Breast epithelium (tissue), 3 donors: ENCODE results near the gene NME7.

ENCODE experiments used
- POLR2A ChIP-seq: fragments of 450-650 bp; IDR thresholded peaks from one replicate; pipeline ENCODE4 v1.6.1; 2016; ENCODE audit warnings: antibody characterized with exemption, mild to moderate bottlenecking, moderate library complexity
- POLR2AphosphoS5 ChIP-seq, 3 donors: sonication (generic); formaldehyde crosslinking; IDR thresholded peaks; one replicate each; pipeline ENCODE4 v1.6.1; 2017; ENCODE audit warnings: antibody characterized with exemption in 3 of 3
- TF ChIP-seq, protein P1 (sequence below), 3 donors: fragments of 450-650 bp; IDR thresholded peaks; one replicate each; pipeline ENCODE4 v1.5.1; 2016 to 2017; ENCODE audit warnings: antibody characterized with exemption in 3 of 3, mild to moderate bottlenecking in 3 of 3, moderate library complexity in 3 of 3

DNA sequence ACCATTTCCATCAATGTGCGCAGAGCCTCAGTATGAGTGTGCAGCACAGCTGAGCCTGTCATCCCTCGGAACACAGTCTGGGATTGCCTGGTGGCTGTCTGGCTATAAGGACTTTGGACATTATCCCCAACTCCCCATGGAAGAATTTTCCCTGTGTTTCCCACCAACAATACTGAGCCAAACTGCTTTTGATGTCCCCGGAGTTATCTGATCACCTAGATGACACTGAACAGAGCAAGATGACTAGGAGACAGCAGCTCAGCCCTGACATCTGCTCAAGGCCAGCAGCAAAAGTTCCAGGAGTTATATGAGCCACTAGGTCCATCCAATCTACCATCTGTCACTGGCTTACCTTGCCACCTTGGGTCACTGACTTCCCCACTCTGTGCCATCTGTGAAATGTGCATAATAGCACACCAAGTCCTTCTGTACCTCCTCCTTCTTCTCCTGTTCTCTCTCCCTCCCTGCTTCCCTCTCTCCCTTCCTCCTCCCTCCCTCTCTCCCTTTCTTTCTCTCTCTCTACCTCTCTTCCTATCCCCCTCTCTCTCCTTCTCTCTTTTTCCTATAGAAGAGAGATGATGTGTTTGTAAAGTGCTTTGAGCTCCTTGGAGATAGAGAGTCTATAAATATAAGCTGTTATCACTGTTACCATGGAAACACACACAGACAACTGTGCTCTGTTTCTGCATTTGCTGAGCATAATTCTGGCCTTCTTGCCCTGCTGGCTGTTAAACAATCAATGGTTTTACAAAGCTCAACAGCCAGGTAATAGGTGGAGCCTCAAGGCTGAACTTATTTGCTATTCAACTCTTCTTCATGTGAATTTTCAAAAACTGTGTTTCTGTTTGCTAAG is 280.8 kb downstream of the NME7 start:
- TF ChIP-seq POLR2A, result no peak
- TF ChIP-seq, protein P1, sequence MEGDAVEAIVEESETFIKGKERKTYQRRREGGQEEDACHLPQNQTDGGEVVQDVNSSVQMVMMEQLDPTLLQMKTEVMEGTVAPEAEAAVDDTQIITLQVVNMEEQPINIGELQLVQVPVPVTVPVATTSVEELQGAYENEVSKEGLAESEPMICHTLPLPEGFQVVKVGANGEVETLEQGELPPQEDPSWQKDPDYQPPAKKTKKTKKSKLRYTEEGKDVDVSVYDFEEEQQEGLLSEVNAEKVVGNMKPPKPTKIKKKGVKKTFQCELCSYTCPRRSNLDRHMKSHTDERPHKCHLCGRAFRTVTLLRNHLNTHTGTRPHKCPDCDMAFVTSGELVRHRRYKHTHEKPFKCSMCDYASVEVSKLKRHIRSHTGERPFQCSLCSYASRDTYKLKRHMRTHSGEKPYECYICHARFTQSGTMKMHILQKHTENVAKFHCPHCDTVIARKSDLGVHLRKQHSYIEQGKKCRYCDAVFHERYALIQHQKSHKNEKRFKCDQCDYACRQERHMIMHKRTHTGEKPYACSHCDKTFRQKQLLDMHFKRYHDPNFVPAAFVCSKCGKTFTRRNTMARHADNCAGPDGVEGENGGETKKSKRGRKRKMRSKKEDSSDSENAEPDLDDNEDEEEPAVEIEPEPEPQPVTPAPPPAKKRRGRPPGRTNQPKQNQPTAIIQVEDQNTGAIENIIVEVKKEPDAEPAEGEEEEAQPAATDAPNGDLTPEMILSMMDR (IDR thresholded peaks at IDR 0.05), result no peak
- no peak for TF ChIP-seq POLR2AphosphoS5 (IDR thresholded peaks at IDR 0.05)
